Cardiac septum (tissue), 1 donor: Measurements from ENCODE around the gene ENTPD8. TPM values are rescaled to one million over a fixed set of nuclear protein-coding genes. Genes with fewer than 3 reads are reported as not detected.

Experiments used
- DNase-seq: peaks from one replicate; pipeline ENCODE4 v3.0.0-alpha.2; 2020; ENCODE audit warnings: low spot score
- intact Hi-C: fragments of 100-400 bp; cut with DNase I; formaldehyde crosslinking; loops from one replicate; pipeline ENCODE4 v1.14.0; 2022
- total RNA-seq: library from RNA; stranded (reverse); fragmentation: NEBNext Ultra II Directional; extraction: Animal tissue kit (Norgen Biotek cat#: 25700); gene quantifications from one replicate; pipeline ENCODE4 v1.2.1, GENCODE V29; 2021
- donor health status: DM: no; HTN: no; CAD: no.

Gene ENTPD8
- total RNA-seq, 1 donor from 2014 or later: not detected

GRCh38 chr9:137435381-137435891 is 5.7 kb downstream of the ENTPD8 start:
- DNase-seq: peak; percentile 35
- intact Hi-C loops: no loop called here

DNA sequence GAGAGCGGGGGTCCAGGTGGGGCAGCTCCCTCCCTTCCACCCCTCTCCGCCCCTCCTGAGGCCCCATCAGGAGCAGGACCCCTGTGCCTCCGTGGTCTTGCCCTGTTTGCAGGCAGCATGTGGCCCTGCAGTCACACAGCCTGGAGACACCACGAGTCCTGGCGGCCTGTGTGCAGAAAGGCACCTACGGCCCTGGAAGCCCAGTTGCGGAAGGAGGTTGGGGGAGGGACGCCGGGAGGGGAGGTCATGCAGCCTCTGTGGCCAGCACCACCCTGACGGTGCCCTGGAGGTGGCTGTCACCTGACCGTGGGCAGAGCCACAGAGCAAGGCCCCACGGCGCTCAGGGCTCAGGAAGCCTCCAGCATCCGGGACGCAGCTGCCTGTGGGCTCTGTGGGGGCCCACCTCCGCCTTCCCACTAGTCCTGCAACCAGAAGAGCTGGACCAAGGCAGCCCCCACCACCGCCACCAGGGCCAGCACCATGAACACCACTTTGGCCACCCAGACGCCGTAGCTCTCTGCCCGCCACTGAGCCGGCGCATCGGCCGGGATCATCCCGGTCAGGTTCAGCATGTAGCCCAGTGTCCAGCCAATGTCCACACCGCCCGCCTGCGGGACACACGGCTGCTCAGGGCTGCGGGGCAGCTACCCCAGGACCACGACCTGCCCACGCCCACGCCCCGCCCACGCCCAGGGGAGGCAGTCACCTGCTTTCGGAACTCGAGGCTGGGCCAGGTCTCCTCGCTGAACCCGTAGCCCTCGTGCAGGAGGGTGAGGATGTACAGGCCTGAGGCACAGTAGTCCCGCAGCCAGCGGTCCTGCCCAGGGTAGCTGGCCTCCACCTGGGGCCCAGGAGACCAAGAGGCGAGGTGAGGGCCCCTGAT is 6.4 kb downstream of the ENTPD8 start:
- peak; percentile 73 for DNase-seq
- intact Hi-C loops: no loop called here

DNA sequence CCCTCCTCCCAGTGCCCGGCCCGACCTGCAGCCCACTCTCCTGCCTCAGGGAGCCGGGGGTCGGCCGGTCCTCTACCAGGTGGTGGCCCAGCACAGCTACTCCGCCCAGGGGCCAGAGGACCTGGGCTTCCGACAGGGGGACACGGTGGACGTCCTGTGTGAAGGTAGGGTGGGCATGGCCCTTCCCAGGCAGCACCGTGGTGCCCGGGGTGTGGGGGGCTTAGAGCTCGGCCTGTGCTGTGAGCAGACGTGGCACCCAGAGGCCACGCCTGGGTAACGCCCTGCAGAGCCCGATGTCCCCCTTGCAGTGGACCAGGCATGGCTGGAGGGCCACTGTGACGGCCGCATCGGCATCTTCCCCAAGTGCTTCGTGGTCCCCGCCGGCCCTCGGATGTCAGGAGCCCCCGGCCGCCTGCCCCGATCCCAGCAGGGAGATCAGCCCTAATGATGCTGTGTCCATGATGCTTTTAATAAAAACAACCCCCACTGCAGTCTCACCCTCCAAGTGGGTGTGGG is 7.2 kb downstream of the ENTPD8 start:
- intact Hi-C loops: no loop called here
- DNase-seq: peak; percentile 62

GRCh38 chr9:137433349-137433915 is 7.7 kb downstream of the ENTPD8 start:
- intact Hi-C loops: no loop called here
- DNase-seq: peak; percentile 69

GRCh38 chr9:137432687-137433348 is 8.3 kb downstream of the ENTPD8 start:
- intact Hi-C loops: no loop called here

DNA sequence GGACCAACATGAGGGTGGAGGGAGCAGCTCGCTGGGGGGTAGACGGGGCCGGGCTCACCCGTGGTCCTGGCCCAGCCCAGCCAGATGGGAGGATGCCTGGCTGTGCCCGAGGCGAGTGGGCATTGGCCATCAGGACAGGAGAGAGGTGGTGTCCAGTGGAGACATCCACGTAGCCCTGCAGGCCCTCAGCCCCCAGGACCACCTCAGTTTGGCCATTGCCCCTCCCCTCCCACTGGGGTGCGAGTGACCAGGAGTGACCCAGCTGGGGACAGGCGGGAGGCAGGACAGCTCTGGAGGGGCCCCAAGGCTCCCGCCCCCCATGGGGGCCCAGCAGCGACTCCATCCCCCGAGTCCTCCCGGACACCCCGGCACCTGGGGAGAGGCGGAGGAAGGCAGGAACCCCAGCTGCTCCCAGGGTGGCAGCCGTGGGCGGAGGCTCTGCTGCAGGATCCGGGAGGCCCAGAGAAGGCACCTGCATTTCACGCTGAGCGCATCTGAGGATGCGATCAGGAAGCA is 9.7 kb downstream of the ENTPD8 start:
- intact Hi-C loops: no loop called here
- peak; percentile 69 for DNase-seq

More at GRCh38 chr9:137432687-137433348, 8.3 kb downstream of the ENTPD8 start:
- peak; percentile 53 for DNase-seq

- intact Hi-C loops: no loop called here
- peak; percentile 69 for DNase-seq
Observed at GRCh38 chr9:137430723-137431415, 10.3 kb downstream of the ENTPD8 start.

DNA sequence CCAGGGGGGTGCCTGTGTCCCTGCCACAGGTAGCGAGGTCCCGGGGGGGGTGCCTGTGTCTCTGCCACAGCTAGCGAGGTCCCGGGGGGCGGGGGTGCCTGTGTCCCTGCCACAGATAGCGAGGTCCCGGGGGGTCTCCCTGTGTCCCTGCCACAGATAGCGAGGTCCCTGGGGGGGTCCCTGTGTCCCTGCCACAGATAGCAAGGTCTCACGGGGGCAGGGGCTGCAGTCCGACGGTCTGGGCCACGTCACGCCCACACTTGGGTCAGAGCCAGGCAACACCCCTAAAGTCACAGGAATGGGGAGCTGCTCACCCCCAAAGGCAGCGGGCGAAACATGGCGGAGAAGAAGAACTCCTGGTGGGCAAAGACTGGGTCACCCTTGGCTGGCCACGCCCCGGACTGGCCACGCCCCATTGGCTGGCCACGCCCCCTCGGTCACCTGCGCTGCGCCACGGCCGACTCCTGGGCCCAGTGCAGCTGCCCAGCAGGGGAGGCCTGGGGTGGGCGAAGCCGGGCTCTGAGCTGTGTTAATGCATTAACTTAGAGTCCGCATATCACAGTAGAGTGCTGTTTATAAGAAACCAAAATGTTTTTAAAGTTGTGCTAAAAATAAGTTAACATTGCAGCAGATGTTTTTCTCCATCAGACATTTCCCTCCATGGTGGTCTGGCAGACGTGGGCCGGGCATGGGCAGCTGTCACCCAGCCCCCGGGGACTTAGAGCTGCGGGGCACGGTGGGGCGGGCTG is 11.0 kb downstream of the ENTPD8 start:
- intact Hi-C loops: no loop called here
- DNase-seq: peak; percentile 49

DNA sequence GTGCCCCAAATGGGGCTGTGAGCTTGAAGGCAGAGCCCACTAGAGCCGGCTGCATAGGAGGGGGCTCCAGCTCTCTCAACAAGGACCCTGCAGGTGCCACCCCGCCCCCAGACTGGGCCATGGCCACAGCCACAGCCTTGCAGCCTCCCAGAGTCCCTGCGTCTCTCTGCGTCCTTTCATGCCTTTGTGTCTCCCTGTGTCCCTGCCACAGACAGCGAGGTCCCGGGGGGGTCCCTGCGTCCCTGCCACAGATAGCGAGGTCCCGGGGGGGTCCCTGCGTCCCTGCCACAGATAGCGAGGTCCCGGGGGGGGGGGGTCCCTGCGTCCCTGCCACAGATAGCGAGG is 11.6 kb downstream of the ENTPD8 start:
- DNase-seq: peak; percentile 4
- intact Hi-C loops: no loop called here

DNA sequence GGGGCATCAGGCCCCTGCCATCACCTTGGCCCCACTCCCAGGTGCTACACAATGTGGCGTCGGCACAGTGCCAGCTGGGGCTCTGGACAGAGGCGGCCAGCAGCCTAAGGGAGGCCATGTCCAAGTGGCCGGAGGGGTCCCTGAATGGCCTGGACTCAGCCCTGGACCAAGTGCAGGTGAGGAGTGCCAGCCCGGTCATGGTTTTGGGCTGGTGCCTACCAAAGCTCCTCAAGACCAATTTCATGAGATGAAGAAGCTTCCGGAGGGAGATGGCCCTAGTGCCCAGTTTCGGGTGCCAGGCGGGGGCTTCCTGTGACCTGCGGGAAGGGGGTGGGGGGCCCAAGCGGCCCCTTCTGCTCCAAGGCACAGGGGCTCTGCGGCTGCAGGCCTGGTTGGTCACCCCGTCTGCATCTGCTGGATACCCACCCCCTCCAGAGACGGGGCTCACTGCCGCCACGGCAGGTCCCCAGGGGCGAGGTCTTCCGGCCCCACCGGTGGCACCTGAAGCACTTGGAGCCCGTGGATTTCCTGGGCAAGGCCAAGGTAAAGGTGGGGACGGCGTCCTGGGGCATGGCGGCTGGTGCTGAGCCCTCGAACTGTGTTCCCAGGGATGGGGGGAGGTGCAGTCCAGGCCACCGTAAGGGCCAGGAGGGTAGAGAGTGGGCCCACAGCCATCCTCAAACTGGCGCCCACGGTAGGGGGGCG is 12.2 kb downstream of the ENTPD8 start:
- peak; percentile 53 for DNase-seq
- intact Hi-C loops: no loop called here

DNA sequence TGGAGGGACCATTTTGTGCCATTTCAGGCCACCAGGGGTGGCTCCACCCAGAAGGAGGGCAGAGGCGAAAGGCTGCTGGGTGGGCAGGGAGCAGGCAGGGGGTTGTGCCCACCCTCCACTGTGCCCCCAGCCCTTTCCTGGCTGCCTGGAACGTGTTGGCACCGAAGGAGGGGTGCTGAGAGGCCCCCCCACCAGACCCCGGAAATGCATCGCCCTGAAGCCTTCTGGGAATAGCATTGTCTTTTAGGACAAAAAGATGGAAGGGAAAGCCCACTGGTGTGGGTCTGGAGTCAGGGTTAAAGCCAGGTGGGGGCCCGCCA is 12.9 kb downstream of the ENTPD8 start:
- no peak for DNase-seq

DNA sequence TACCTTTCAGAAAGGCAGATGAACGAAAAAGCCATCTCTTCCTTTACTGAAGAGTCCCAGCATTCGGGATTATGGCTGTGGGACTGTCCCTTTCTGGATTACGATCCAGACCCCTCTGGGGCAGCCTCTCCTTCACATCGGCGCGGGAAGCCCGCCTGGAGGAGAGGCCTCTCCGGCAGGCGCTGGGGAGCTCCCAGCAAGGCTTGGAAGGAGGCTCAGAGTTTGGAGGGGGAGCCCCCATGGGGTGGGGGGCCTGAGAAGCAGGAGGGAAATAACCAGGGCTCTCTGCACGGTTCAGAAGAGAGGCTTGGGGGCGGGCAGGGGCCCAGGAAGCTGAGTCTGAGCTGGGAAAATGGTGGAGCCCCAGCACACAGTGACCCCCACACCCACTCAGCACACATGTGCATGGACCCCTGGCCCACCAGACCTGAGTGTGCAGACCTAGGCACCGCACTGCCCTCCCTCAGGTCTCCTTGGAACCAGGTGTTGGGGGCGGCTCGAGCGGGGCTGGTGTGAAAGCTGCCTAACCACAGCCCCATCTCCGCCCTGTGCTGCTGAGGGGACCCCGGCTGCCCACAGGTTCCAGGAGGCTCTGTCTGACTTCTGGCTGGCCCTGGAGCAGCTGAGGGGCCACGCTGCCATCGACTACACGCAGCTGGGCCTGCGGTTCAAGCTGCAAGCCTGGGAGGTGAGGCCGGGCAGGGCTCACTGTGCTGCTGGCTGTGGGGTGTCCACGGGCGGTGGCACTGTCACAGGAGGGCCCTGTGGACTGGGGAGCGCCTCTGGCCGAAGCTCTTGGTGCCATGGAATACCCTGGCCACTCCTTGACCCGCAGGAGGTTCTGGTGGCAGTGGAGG is 13.5 kb downstream of the ENTPD8 start:
- intact Hi-C loops: no loop called here
- DNase-seq: peak; percentile 49

More for the DNA sequence above, 12.9 kb downstream of the ENTPD8 start:
- intact Hi-C loops: no loop called here

- intact Hi-C loops: no loop called here
Observed at GRCh38 chr9:137426018-137426681, 15.0 kb downstream of the ENTPD8 start.

DNA sequence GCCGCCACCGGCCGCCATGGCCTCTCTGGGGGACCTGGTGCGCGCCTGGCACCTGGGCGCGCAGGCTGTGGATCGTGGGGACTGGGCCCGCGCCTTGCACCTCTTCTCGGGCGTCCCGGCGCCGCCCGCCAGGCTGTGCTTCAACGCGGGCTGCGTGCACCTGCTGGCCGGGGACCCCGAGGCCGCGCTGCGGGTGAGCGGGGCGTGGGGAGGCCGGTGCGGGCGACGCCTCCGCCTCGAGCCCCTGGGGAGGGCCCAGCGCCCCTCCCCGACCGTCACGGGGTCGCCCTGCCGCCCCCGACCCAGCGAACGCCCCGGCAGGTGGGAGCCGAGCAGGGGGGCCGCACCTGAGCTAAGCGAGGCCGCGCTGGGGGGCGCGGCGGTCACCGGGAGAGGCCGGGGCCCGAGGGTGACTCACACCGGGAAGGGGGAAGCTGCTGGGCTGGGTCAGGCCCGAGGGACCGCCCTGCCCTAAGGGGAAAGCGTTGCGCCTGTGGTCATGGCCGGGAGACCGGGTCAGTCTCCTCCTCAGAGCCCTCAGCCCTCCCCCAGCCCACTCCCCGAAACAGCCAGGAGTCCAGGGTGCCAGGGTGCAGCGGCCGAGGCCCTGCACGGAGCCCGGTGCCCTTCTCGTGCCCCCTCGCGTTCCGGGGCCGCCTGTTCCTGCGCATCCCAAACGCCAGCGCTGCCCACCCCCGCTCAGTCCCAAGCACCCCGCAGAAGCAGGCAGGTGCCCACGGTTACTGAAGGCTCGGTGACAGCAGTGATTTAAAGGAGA is 17.5 kb downstream of the ENTPD8 start:
- DNase-seq: peak; percentile 78
- intact Hi-C loops: no loop called here

More at GRCh38 chr9:137426018-137426681, 15.0 kb downstream of the ENTPD8 start:
- peak; percentile 61 for DNase-seq

DNA sequence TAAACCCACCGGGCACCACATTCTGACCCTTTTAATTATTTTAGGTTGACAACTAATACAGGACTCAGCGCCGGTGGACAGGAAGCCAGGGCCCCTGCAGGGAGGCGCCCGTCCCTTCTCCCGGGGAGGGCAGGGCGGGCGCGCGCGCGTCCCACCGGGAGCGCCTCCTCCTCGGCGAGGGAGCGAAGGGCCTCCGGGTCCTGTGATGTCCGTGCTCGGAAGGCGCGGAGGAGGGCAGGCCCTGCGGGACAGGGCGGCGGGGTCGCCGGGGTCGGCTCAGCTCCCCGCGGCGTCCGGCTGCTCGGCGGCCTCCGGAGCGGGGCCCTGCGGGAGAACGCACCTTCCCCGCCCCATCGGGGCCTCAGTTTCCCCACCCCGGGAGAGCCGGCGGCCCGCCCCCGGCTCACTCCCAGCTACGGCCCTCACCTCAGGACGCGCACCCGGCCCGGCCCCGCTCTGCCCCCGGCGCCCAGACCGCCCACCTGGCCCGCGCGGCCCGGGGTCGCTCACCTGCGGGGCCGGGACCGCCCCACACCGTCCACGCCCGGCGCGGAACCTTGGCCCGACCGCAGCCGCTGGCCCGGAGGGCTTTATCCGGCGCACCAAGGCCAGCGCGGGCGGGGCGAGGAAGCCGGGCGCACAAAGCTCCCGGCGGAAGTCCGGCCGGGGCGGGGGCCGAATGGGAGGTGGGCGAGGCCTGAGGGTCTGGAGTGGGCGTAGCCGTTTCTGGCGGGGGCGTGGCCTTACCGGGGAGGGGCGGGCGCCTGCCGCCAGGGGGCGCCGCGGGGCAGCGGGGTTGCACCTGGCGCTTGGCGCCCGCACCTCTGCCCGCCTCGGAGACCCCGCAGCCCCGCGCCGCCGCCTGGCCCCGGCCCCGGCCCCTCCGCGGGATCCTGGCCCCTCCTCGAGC is 18.3 kb downstream of the ENTPD8 start, which contains the start of the genes EXD3 and NOXA1:
TSS of gene EXD3 (minus strand) at position 559 of the 910 bp plus-strand sequence. CDS start 27,805 bp downstream, outside the sequence.
TSS of gene NOXA1 (plus strand) at position 790 of the 910 bp plus-strand sequence. CDS start 137 bp downstream, outside the sequence.
- intact Hi-C loops: no loop called here
- peak; percentile 96 for DNase-seq
